HTERT RPE-1 (cell line): ENCODE data around the gene ST8SIA5.

Source experiments
- in situ Hi-C: fragments of 300-500 bp; cut with MboI; formaldehyde crosslinking; loops from 4 replicates; pipeline ENCODE4 v1.14.3; 2020; ENCODE audit warnings: low sequenced_read_pairs

The ST8SIA5 gene

DNA sequence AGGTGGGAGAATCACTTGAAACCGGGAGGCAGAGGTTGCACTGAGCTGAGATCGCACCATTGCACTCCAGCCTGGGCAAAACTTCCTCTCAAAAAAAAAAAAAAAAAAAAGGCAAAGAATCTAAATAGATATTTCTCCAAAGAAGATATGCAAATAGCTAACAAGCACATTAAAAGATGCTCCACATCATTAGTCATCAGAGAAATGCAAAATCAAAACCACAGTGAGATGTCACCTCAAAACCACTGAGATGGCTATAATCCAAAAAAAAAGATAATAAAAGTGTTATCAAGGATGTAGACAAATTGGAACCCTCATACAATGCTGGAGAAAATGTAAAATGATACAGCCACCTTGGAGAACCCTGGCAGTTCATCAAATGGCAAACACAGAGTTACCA, 8.4 kb downstream of the ST8SIA5 start:
- in situ Hi-C loops: no loop called here

DNA sequence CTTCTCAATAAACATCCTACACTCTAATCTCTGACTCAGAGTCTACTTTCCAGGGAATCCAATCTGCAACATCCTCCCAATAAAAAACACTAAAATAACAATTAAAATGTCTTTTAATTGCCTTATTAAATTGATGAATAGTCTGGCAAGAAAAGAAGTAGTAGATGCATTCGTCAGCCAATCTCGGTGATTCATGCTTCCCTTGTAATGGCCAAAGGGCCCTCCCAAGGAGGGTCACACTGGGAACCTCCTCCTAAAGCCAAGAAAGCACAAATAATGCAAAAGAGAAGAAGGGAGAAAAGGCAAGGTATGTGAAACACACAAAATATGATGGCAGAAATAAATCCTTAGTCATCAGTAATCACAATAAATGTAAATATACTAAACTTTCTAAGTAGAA, 16.8 kb downstream of the ST8SIA5 start:
- in situ Hi-C loops: no loop called here

- in situ Hi-C loops: no loop called here
Measured at GRCh38 chr18:46738491-46738890, 18.4 kb downstream of the ST8SIA5 start.

DNA sequence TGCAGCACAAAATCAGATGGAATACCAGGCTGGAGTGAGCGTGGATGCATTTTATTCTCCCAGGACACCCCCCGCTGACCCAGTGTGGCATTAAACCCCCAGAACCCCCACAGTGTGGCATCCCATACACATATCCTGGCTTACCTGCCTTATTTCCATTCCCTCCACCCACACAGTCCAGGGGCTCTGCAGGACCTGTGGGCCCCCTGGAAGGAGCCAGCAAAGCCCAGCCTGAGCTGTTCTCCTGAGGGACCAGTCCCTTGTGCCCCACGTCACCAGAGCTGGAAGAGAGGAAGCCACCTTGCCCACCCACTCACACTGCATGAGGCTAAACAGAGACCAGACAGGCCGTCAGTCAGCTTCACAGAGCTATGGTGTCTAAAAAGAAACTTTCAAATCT, 20.1 kb downstream of the ST8SIA5 start:
- in situ Hi-C loops: no loop called here

GRCh38 chr18:46736135-46736534, 20.7 kb downstream of the ST8SIA5 start:
- in situ Hi-C loops: no loop called here

GRCh38 chr18:46734981-46735380, 21.9 kb downstream of the ST8SIA5 start:
- in situ Hi-C loops: no loop called here

- in situ Hi-C loops: no loop called here
Measured at GRCh38 chr18:46733872-46734271, 23.0 kb downstream of the ST8SIA5 start.

GRCh38 chr18:46732801-46733200, 24.1 kb downstream of the ST8SIA5 start:
- in situ Hi-C loops: no loop called here

GRCh38 chr18:46732201-46732600, 24.7 kb downstream of the ST8SIA5 start:
- in situ Hi-C loops: no loop called here

GRCh38 chr18:46731316-46731715, 25.5 kb downstream of the ST8SIA5 start:
- in situ Hi-C loops: no loop called here

DNA sequence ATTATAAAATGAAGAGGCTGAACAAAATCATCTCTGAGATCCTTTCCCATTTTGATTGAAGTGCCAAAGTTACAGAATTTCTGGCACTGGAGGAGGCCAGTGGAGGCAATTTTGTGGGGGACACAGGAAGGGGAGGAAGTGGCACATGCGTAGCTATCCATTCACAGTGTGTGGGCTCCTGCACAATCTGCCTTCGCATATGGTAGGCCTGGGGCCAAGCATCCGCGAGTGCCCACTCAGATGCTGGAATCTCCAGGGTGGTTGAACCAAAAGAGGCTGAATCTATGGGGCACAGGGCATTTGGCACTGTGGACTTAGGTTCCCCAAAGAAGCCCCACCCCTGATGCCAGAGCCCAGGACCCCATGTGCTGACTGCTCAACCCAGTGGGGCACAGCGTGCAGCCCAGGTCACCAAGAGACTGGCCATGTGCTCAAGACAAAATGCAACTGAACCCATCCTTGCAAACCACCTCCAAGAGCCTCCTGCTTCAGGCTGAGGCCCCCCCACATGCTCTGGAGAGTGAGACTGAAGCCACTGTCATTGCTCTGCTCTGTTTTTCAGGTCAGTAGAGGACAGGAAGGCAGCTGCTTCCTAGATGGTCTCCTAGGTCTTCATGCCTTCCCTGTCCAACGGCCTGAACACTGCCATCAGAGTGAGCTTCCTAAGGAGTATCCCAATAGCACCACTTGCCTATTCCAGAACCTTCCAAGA, 28.5 kb downstream of the ST8SIA5 start:
- in situ Hi-C loops: no loop called here

DNA sequence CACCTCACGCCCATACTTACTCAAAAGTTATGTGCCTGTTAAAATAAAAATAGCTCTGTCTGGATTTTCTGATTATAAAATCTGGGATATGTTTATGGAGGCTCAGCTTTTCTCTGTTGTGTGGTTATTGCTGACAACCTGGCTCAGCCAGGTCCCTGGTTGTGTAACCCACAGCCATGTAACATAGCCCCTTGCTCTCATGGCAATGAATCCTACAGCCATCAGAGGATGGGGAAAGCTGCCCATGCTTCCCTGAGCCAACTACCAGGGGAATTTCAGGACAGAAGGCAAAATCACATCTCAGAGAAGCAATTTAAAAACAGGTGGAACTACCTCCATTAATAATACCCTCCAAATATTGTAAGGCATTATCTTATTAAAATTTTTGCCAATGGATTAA, 29.7 kb downstream of the ST8SIA5 start:
- in situ Hi-C loops: no loop called here

- in situ Hi-C loops: no loop called here
Measured at GRCh38 chr18:46725310-46725709, 31.5 kb downstream of the ST8SIA5 start.

GRCh38 chr18:46723856-46724415, 32.9 kb downstream of the ST8SIA5 start:
- in situ Hi-C loops: no loop called here

GRCh38 chr18:46722051-46722450, 34.8 kb downstream of the ST8SIA5 start:
- in situ Hi-C loops: no loop called here

DNA sequence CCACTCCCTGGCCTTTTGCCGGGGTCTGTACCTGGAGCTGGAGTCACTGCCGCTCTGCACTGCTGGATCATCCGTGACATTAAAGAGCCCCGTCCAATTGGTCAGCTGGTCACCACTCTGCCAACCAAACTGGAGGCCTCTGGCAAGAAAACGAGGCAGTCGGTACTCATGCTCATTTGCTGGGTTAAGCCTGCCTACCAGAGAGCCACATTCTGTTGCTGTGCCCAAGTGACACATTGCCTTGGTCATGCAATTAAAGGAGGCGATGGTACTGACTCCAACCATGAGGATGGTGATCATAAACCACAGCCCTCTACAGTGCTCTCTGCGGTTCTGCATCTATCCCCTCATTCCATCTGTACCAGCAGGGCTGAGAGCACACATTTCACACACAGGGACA, 35.5 kb downstream of the ST8SIA5 start:
- in situ Hi-C loops: no loop called here

- in situ Hi-C loops: no loop called here
Measured at GRCh38 chr18:46720521-46720920, 36.3 kb downstream of the ST8SIA5 start.

DNA sequence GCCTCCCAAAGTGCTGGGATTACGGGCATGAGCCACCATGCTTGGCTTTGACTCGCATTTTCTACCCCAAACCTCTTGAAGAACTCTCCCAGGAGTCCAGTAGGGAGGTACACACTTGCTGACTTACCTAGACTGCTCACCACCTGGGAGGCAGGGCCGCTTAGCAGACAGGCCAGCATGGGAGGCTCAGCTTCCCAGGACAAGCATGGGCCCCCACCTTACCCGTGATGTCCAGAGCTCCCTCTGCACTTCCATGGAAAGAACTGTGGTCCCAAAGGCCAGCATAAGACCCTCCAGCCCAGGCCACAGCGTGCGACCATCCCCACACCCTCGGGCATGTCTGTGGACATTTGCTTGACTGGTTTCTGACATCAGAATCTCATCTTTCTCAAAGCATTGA, 36.8 kb downstream of the ST8SIA5 start:
- in situ Hi-C loops: no loop called here

- in situ Hi-C loops: no loop called here
Measured at GRCh38 chr18:46719388-46719787, 37.5 kb downstream of the ST8SIA5 start.

DNA sequence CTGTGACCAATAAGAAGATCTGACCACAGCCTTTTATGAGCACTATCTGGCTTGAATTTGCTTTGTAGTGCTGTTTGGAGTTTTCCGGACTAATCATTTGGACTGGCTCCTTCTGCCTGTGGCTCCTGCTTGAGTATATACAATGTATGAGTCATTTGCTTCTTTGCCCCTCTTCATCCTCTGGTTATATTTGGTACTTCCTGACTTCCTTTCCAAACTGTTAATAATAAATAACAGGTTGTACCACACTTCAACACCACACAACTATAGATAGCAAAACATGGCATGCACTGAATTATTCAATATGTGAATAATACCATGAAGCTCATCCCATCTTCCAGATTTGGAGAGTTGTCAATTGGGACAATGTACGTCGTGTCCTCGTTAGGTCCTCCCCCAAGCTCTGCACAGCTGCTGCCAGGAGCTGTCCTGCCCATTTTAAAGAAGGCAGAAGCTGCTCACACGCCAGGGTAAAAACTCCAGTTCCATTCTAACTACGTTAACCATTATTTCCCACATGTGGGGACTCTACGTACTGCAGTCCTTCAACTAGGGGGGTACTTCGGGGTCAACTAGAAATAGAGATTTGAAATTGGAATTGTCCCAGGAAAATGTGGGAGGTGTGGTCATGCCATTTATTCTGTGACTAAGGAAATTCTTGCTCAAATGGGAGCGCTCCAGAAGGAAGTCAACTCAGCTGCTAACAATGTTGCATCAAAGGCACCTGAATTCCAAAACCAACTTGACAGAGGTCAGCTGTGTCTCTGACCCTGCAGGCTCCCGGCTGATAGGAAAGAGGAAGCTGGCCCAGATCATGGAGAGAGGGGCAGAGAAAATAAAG, 38.1 kb downstream of the ST8SIA5 start:
- in situ Hi-C loops: no loop called here

- in situ Hi-C loops: no loop called here
Measured at GRCh38 chr18:46716827-46717226, 40.0 kb downstream of the ST8SIA5 start.

GRCh38 chr18:46716336-46716735, 40.5 kb downstream of the ST8SIA5 start:
- in situ Hi-C loops: no loop called here
